HepG2 (cell line): ENCODE data around the gene VEGFB. TPM values are rescaled to one million over a fixed set of nuclear protein-coding genes. Genes with fewer than 3 reads are reported as not detected.
A peak's percentile ranks its signal among the peaks of the same experiment; 100 is the strongest.

ENCODE experiments used
- AGO2 ChIP-seq: fragments of 200-400 bp; formaldehyde crosslinking; optimal IDR thresholded peaks from 2 replicates; pipeline ENCODE3; 2017; ENCODE audit warnings: mild to moderate bottlenecking, low read depth, low read length, moderate library complexity
- ARID2 ChIP-seq: sonication (generic); formaldehyde crosslinking; IDR thresholded peaks from 2 replicates; pipeline ENCODE4 v1.8.1; 2022; ENCODE audit warnings: mild to moderate bottlenecking, missing genetic modification reagents, borderline replicate concordance
- ARNT2 ChIP-seq: sonication (generic); formaldehyde crosslinking; IDR thresholded peaks from 2 replicates; pipeline ENCODE4 v1.8.0; 2022; ENCODE audit warnings: mild to moderate bottlenecking, low read depth, missing genetic modification reagents, moderate library complexity
- ATF6 ChIP-seq: sonication (generic); formaldehyde crosslinking; conservative IDR thresholded peaks from 2 replicates; pipeline ENCODE4 v1.4.0; 2020; ENCODE audit warnings: missing genetic modification reagents
- ATF7-NPFF ChIP-seq: sonication (generic); formaldehyde crosslinking; IDR thresholded peaks from 2 replicates; pipeline ENCODE4 v1.8.1; 2023; ENCODE audit warnings: mild to moderate bottlenecking, low read depth, missing genetic modification reagents, moderate library complexity
- ATM ChIP-seq: fragments of 450-650 bp; IDR thresholded peaks from 2 replicates; pipeline ENCODE4 v1.7.1; 2017; ENCODE audit warnings: mild to moderate bottlenecking, borderline replicate concordance
- HCFC1 ChIP-seq: fragments of 150-350 bp; IDR thresholded peaks from 2 replicates; pipeline ENCODE4 v1.6.1; 2014; ENCODE audit warnings: low read depth, low read length
- HES4 ChIP-seq: sonication (generic); formaldehyde crosslinking; IDR thresholded peaks from 2 replicates; pipeline ENCODE4 v1.9.0; 2021; ENCODE audit warnings: mild to moderate bottlenecking, missing genetic modification reagents, borderline replicate concordance
- HIC2 ChIP-seq: sonication (generic); formaldehyde crosslinking; IDR thresholded peaks from 2 replicates; pipeline ENCODE4 v1.9.0; 2022; ENCODE audit warnings: low read depth, missing genetic modification reagents
- IKZF1 ChIP-seq: fragments of 450-650 bp; IDR thresholded peaks from 2 replicates; pipeline ENCODE4 v1.7.1; 2016
- KAT7 ChIP-seq: IDR thresholded peaks from 2 replicates; pipeline ENCODE4 v1.6.1; 2018; ENCODE audit warnings: borderline replicate concordance, missing compliant biosample characterization
- KAT8 ChIP-seq: IDR thresholded peaks from 2 replicates; pipeline ENCODE4 v1.6.1; 2016; ENCODE audit warnings: missing genetic modification reagents, missing compliant biosample characterization
- MYC ChIP-seq: sonication (generic); formaldehyde crosslinking; IDR thresholded peaks from 2 replicates; pipeline ENCODE4 v1.9.0; 2021; ENCODE audit warnings: missing genetic modification reagents, borderline replicate concordance
- PHF8 ChIP-seq: sonication (generic); formaldehyde crosslinking; IDR thresholded peaks from 2 replicates; pipeline ENCODE4 v1.5.0; 2020; ENCODE audit warnings: missing genetic modification reagents
- PLRG1 ChIP-seq: fragments of 450-650 bp; conservative IDR thresholded peaks from 2 replicates; pipeline ENCODE4 v1.6.1; 2016
- PPARG ChIP-seq: conservative IDR thresholded peaks from 2 replicates; pipeline ENCODE4 v1.6.1; 2016; ENCODE audit warnings: missing biosample characterization, missing genetic modification reagents
- U2AF2 ChIP-seq: fragments of 200-400 bp; formaldehyde crosslinking; IDR thresholded peaks from 2 replicates; pipeline ENCODE4 v1.6.1; 2017; ENCODE audit warnings: low read depth, mild to moderate bottlenecking, low read length
- WIZ ChIP-seq: sonication (generic); formaldehyde crosslinking; IDR thresholded peaks from 2 replicates; pipeline ENCODE4 v1.5.1; 2020; ENCODE audit warnings: mild to moderate bottlenecking, missing genetic modification reagents
- YY1 ChIP-seq: IDR thresholded peaks from 2 replicates; pipeline ENCODE4 v1.6.1; 2011; ENCODE audit warnings: low read length, low read depth, moderate library complexity, mild to moderate bottlenecking; ENCODE audit not compliant: insufficient read depth, insufficient replicate concordance
- ZFP91 ChIP-seq: sonication (generic); formaldehyde crosslinking; IDR thresholded peaks from 2 replicates; pipeline ENCODE4 v1.9.0; 2022; ENCODE audit warnings: missing genetic modification reagents, mild to moderate bottlenecking, borderline replicate concordance
- ZNF577 ChIP-seq: sonication (generic); formaldehyde crosslinking; IDR thresholded peaks from 2 replicates; pipeline ENCODE4 v1.4.0; 2020; ENCODE audit warnings: mild to moderate bottlenecking, low read depth, missing genetic modification reagents, borderline replicate concordance
- ZNF720 ChIP-seq: sonication (generic); formaldehyde crosslinking; IDR thresholded peaks from 2 replicates; pipeline ENCODE4 v1.4.0; 2020; ENCODE audit warnings: missing genetic modification reagents
- ZNF790 ChIP-seq: sonication (generic); formaldehyde crosslinking; IDR thresholded peaks from 2 replicates; pipeline ENCODE4 v1.8.0; 2022; ENCODE audit warnings: missing genetic modification reagents, mild to moderate bottlenecking, borderline replicate concordance
- ZNF841 ChIP-seq: sonication (generic); formaldehyde crosslinking; IDR thresholded peaks from 2 replicates; pipeline ENCODE4 v1.8.1; 2023; ENCODE audit warnings: missing genetic modification reagents, borderline replicate concordance
- ZSCAN31 ChIP-seq: sonication (generic); formaldehyde crosslinking; IDR thresholded peaks from 2 replicates; pipeline ENCODE4 v1.5.0; 2020; ENCODE audit warnings: low read depth, mild to moderate bottlenecking, missing genetic modification reagents
- polyA plus RNA-seq, 8 experiments: library from polyadenylated mRNA; depleted of rRNA in 3 of 8; stranded (reverse) in 7 of 8; unstranded in 1 of 8; fragments of >200 nt; fragmentation: Illumina TruSeq in 4 of 8; extraction: Trizol in 4 of 8; gene quantifications; 2 replicates each; pipeline versions ENCODE4 v1.2.1 to v1.2.3, GENCODE V29; 2011 to 2016; ENCODE audit warnings: low read depth in 4 of 8, missing spikeins in 1 of 8, mixed read lengths in 1 of 8; ENCODE audit not compliant: insufficient read depth in 1 of 8
- total RNA-seq, 5 experiments: library from RNA; depleted of rRNA; stranded (reverse); fragments of >200 nt; fragmentation: Illumina TruSeq; extraction: Trizol; gene quantifications; 2 replicates each; pipeline ENCODE4 v1.2.3, GENCODE V29; 2016; ENCODE audit warnings: low read depth in 1 of 5

Gene VEGFB
- total and polyA plus RNA-seq, 2 of the 13 experiments (the other 11 are each of a cell fraction or from before 2014, with no cell fraction given), result 9.0 to 11.3 TPM

GRCh38 chr11:64246871-64247728 is 12.7 kb downstream of the VEGFB start, which contains the start of gene PPP1R14B (continued):
- TF ChIP-seq ZFP91 (peak; percentile 99), WIZ (CRISPR knock-in tag) (0 out of 2 replicates have a peak, but pooled peaks have one; percentile 24), ZNF841 (CRISPR knock-in tag) (no peak), ZNF577 (CRISPR knock-in tag) (no peak), ATM (no peak), YY1 (peak; percentile 98), PHF8 (CRISPR knock-in tag) (peak; percentile 75), PLRG1 (no peak), KAT7 (CRISPR knock-in tag) (no peak; the same call in 1 of the 2 replicates), MYC (CRISPR knock-in tag) (peak; percentile 87), ZNF720 (CRISPR knock-in tag) (no peak), IKZF1 (no peak), ATF7-NPFF (CRISPR knock-in tag) (peak; percentile 82), ZNF790 (CRISPR knock-in tag) (no peak; the same call in 1 of the 2 replicates), PPARG (0 out of 2 replicates have a peak, but pooled peaks have one; percentile 7), ARNT2 (CRISPR knock-in tag) (peak; percentile 89), AGO2 (peak; percentile 77), ARID2 (CRISPR knock-in tag) (0 out of 2 replicates have a peak, but pooled peaks have one; percentile 17), KAT8 (CRISPR knock-in tag) (peak; percentile 78), HIC2 (CRISPR knock-in tag) (peak; percentile 55; the same call in 1 of the 2 replicates), ZSCAN31 (CRISPR knock-in tag) (peak; percentile 86; the same call in 1 of the 2 replicates), HCFC1 (peak; percentile 83), HES4 (no peak), U2AF2 (no peak), ATF6 (CRISPR knock-in tag) (0 out of 2 replicates have a peak, but pooled peaks have one; percentile 65)
